Liver (tissue), 9 donors: Measurements from ENCODE around the gene IWS1. TPM values are rescaled to one million over a fixed set of nuclear protein-coding genes. Genes with fewer than 3 reads are reported as not detected.

ENCODE experiments used
- DNase-seq: peaks from one replicate; pipeline ENCODE4 v3.0.0-alpha.2; 2017; ENCODE audit warnings: low spot score
- H3K27ac ChIP-seq, 2 donors: one replicate each; pipeline ENCODE4 v1.7.0; 2013; ENCODE audit warnings: inconsistent platforms in 2 of 2, low read length in 2 of 2, control low read depth in 1 of 2, low read depth in 1 of 2, mild to moderate bottlenecking in 1 of 2
- H3K27me3 ChIP-seq, 4 donors: one replicate each; pipeline versions ENCODE4 v1.6.1 to v1.7.0; 2013; ENCODE audit warnings: low read length in 3 of 4, inconsistent platforms in 1 of 4, mild to moderate bottlenecking in 1 of 4, moderate library complexity in 1 of 4; ENCODE audit not compliant: control insufficient read depth in 4 of 4, insufficient read depth in 4 of 4
- H3K36me3 ChIP-seq, 4 donors: one replicate each; pipeline versions ENCODE4 v1.6.1 to v1.7.0; 2013; ENCODE audit warnings: low read length in 3 of 4, mild to moderate bottlenecking in 3 of 4, low read depth in 1 of 4, moderate library complexity in 1 of 4; ENCODE audit not compliant: control insufficient read depth in 4 of 4, insufficient read depth in 3 of 4
- H3K4me1 ChIP-seq, 4 donors: one replicate each; pipeline versions ENCODE4 v1.6.1 to v1.7.0; 2013; ENCODE audit warnings: low read length in 3 of 4, mild to moderate bottlenecking in 3 of 4, moderate library complexity in 1 of 4; ENCODE audit not compliant: control insufficient read depth in 4 of 4, insufficient read depth in 4 of 4
- H3K4me3 ChIP-seq, 3 donors: one replicate each; pipeline versions ENCODE4 v1.6.1 to v1.7.0; 2013; ENCODE audit warnings: low read length in 3 of 3, control low read depth in 1 of 3, low read depth in 1 of 3, mild to moderate bottlenecking in 1 of 3
- H3K9ac ChIP-seq, 2 donors: one replicate each; pipeline ENCODE4 v1.7.0; 2013; ENCODE audit warnings: low read length in 2 of 2, mild to moderate bottlenecking in 2 of 2, moderate library complexity in 2 of 2, control low read depth in 1 of 2, low read depth in 1 of 2
- H3K9me3 ChIP-seq, 4 donors: one replicate each; pipeline versions ENCODE4 v1.6.1 to v1.7.0; 2013; ENCODE audit warnings: low read length in 3 of 4; ENCODE audit not compliant: control insufficient read depth in 4 of 4
- ATF3 ChIP-seq: IDR thresholded peaks from 2 replicates; pipeline ENCODE4 v1.6.1; 2016; ENCODE audit warnings: antibody characterized with exemption
- EGR1 ChIP-seq, 2 donors: IDR thresholded peaks; 2 replicates each; pipeline ENCODE4 v1.6.1; 2016 to 2018; ENCODE audit warnings: antibody characterized with exemption in 2 of 2, low read depth in 2 of 2
- FOXA1 ChIP-seq: IDR thresholded peaks from 2 replicates; pipeline ENCODE4 v1.6.1; 2016; ENCODE audit warnings: antibody characterized with exemption
- FOXA2 ChIP-seq: IDR thresholded peaks from 2 replicates; pipeline ENCODE4 v1.6.1; 2016; ENCODE audit warnings: antibody characterized with exemption
- GABPA ChIP-seq, 2 donors: IDR thresholded peaks in 1 of 2; conservative IDR thresholded peaks in 1 of 2; 2 replicates each; pipeline ENCODE4 v1.6.1; 2016; ENCODE audit warnings: antibody characterized with exemption in 2 of 2, mild to moderate bottlenecking in 1 of 2, moderate library complexity in 1 of 2
- HNF4A ChIP-seq, 2 donors: conservative IDR thresholded peaks; 2 replicates each; pipeline ENCODE4 v1.6.1; 2016; ENCODE audit warnings: antibody characterized with exemption in 2 of 2, mild to moderate bottlenecking in 2 of 2
- HNF4G ChIP-seq: IDR thresholded peaks from 2 replicates; pipeline ENCODE4 v1.6.1; 2016; ENCODE audit warnings: antibody characterized with exemption
- JUND ChIP-seq, 2 donors: IDR thresholded peaks; 2 replicates each; pipeline ENCODE4 v1.6.1; 2016; ENCODE audit warnings: antibody characterized with exemption in 2 of 2
- MAX ChIP-seq: IDR thresholded peaks from 2 replicates; pipeline ENCODE4 v1.6.1; 2016; ENCODE audit warnings: antibody characterized with exemption
- NR2F2 ChIP-seq: IDR thresholded peaks from 2 replicates; pipeline ENCODE4 v1.6.1; 2016; ENCODE audit warnings: antibody characterized with exemption
- RAD21 ChIP-seq, 2 donors: IDR thresholded peaks; 2 replicates each; pipeline ENCODE4 v1.6.1; 2016; ENCODE audit warnings: antibody characterized with exemption in 2 of 2, mild to moderate bottlenecking in 2 of 2
- REST ChIP-seq: IDR thresholded peaks from 2 replicates; pipeline ENCODE4 v1.6.1; 2016; ENCODE audit warnings: antibody characterized with exemption, mild to moderate bottlenecking
- RXRA ChIP-seq, 2 donors: IDR thresholded peaks; 2 replicates each; pipeline ENCODE4 v1.6.1; 2017 to 2018; ENCODE audit warnings: antibody characterized with exemption in 2 of 2, mild to moderate bottlenecking in 1 of 2
- SP1 ChIP-seq: IDR thresholded peaks from 2 replicates; pipeline ENCODE4 v1.6.1; 2018; ENCODE audit warnings: antibody characterized with exemption, mild to moderate bottlenecking
- TAF1 ChIP-seq: conservative IDR thresholded peaks from 2 replicates; pipeline ENCODE4 v1.6.1; 2016; ENCODE audit warnings: antibody characterized with exemption, mild to moderate bottlenecking
- YY1 ChIP-seq: IDR thresholded peaks from 2 replicates; pipeline ENCODE4 v1.6.1; 2016; ENCODE audit warnings: antibody characterized with exemption, mild to moderate bottlenecking
- WGBS: extraction: QIAGEN DNeasy Blood & Tissue Kit; methylation state at CpG from one replicate; pipeline ENCODE4 v1.1.7; 2013; 5-methylcytosine and 5-hydroxymethylcytosine counted together
- polyA plus RNA-seq, 2 donors: library from polyadenylated mRNA; stranded (reverse) in 1 of 2; unstranded in 1 of 2; fragments of 200-250 nt in 1 of 2; fragments of >200 nt in 1 of 2; fragmentation: Nextera tagmentation in 1 of 2; extraction: Ambion mirVana in 1 of 2; gene quantifications; one replicate each; pipeline versions ENCODE4 v1.2.1 to v1.2.3, GENCODE V29; 2013 to 2015
- total RNA-seq, 2 donors: library from RNA; depleted of rRNA; stranded (reverse); fragments of >200 nt; gene quantifications; one replicate each; pipeline ENCODE4 v1.2.3, GENCODE V29; 2014
- TF ChIP-seq, protein P1 (sequence below): fragments of 150-350 bp; IDR thresholded peaks from 2 replicates; pipeline ENCODE4 v1.5.1; 2017; ENCODE audit warnings: improper control_type of control experiment, low read depth, low read length; ENCODE audit not compliant: missing input control
- TF ChIP-seq, protein P2 (sequence below): IDR thresholded peaks from 2 replicates; pipeline ENCODE4 v1.6.1; 2016; ENCODE audit warnings: antibody characterized with exemption
- donor health status: healthy.
- donor health status: healthy.
- donor health status: healthy.
- donor health status: healthy.
- donor health status: healthy.

Gene IWS1
- total and polyA plus RNA-seq, 4 donors, result 13.0 to 28.9 (median 22.8) TPM

- Histone ChIP-seq H3K9ac (peak overlapping the region; percentile 56 to 90), H3K27me3 (no peaks in the 10 kb centered on the region), H3K36me3 (no peaks in the 10 kb centered on the region), H3K4me3 (peak overlapping the region in 2 of 3 donors; percentile 41 to 43), H3K4me1 (peaks cover 2 to 22% (median 12%) of the 10 kb centered on the region in 4 donors), H3K9me3 (no peaks in the 10 kb centered on the region), H3K27ac (peak overlapping the region; percentile 79 to 93)
- DNase-seq, result peak; percentile 60
- 34% methylated on average over 19 of the region's 19 CpGs for WGBS
- TF ChIP-seq RAD21 (IDR thresholded peaks at IDR 0.05) (peak; percentile 47 to 57), EGR1 (IDR thresholded peaks at IDR 0.05; ENCODE audit: low read depth in 2 of 2) (peak in 1 of 2 donors; percentile 60), FOXA2 (peak; percentile 88), YY1 (peak; percentile 82), TAF1 (no peak), HNF4A (conservative IDR thresholded peaks at IDR 0.05) (peak; percentile 96), REST (peak; percentile 44), HNF4G (peak; percentile 95), NR2F2 (peak; percentile 62), RXRA (IDR thresholded peaks at IDR 0.05) (peak; percentile 94 to 96), JUND (IDR thresholded peaks at IDR 0.05) (peak in 1 of 2 donors; percentile 88), MAX (peak; percentile 84), GABPA (IDR thresholded peaks at IDR 0.05 in 1 of 2, conservative IDR thresholded peaks at IDR 0.05 in 1 of 2) (peak in 1 of 2 donors; percentile 49), ATF3 (peak; percentile 58), SP1 (peak; percentile 100), FOXA1 (peak; percentile 31)
- TF ChIP-seq, protein P1, sequence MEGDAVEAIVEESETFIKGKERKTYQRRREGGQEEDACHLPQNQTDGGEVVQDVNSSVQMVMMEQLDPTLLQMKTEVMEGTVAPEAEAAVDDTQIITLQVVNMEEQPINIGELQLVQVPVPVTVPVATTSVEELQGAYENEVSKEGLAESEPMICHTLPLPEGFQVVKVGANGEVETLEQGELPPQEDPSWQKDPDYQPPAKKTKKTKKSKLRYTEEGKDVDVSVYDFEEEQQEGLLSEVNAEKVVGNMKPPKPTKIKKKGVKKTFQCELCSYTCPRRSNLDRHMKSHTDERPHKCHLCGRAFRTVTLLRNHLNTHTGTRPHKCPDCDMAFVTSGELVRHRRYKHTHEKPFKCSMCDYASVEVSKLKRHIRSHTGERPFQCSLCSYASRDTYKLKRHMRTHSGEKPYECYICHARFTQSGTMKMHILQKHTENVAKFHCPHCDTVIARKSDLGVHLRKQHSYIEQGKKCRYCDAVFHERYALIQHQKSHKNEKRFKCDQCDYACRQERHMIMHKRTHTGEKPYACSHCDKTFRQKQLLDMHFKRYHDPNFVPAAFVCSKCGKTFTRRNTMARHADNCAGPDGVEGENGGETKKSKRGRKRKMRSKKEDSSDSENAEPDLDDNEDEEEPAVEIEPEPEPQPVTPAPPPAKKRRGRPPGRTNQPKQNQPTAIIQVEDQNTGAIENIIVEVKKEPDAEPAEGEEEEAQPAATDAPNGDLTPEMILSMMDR, result no peak
- TF ChIP-seq, protein P2, sequence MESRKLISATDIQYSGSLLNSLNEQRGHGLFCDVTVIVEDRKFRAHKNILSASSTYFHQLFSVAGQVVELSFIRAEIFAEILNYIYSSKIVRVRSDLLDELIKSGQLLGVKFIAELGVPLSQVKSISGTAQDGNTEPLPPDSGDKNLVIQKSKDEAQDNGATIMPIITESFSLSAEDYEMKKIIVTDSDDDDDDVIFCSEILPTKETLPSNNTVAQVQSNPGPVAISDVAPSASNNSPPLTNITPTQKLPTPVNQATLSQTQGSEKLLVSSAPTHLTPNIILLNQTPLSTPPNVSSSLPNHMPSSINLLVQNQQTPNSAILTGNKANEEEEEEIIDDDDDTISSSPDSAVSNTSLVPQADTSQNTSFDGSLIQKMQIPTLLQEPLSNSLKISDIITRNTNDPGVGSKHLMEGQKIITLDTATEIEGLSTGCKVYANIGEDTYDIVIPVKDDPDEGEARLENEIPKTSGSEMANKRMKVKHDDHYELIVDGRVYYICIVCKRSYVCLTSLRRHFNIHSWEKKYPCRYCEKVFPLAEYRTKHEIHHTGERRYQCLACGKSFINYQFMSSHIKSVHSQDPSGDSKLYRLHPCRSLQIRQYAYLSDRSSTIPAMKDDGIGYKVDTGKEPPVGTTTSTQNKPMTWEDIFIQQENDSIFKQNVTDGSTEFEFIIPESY, result peak; percentile 68
These were observed 71.4 kb downstream of the IWS1 start for GRCh38 chr2:127454595-127455565.
